Choroid plexus epithelial cell (primary cell): ENCODE measurements around the gene TSPAN32.

Experiments used
- DNase-seq: peaks from one replicate; pipeline ENCODE4 v3.0.0-alpha.2; 2010; ENCODE audit warnings: low read depth
- H3K4me3 ChIP-seq: 2 replicates; pipeline ENCODE4 v1.5.1; 2011; ENCODE audit warnings: low read depth, mild to moderate bottlenecking, control low read depth, low read length, moderate library complexity
- CTCF ChIP-seq: conservative IDR thresholded peaks from 2 replicates; pipeline ENCODE4 v1.5.1; 2011; ENCODE audit warnings: low read depth, mild to moderate bottlenecking, control low read depth, inconsistent platforms, low read length, moderate library complexity

The TSPAN32 gene

GRCh38 chr11:2303627-2304505 lies 2.1 kb downstream of the TSPAN32 start:
- no peak for DNase-seq
- no peak overlapping the region for H3K4me3 ChIP-seq
- TF ChIP-seq CTCF: no peak

GRCh38 chr11:2304506-2305139 lies 2.8 kb downstream of the TSPAN32 start:
- no peak overlapping the region for H3K4me3 ChIP-seq
- TF ChIP-seq CTCF: no peak
- no peak for DNase-seq

- peak; percentile 78 for DNase-seq
- H3K4me3 ChIP-seq: no peak overlapping the region
- peak; percentile 93 for TF ChIP-seq CTCF
These were observed 3.4 kb downstream of the TSPAN32 start for GRCh38 chr11:2305140-2305778.

DNA sequence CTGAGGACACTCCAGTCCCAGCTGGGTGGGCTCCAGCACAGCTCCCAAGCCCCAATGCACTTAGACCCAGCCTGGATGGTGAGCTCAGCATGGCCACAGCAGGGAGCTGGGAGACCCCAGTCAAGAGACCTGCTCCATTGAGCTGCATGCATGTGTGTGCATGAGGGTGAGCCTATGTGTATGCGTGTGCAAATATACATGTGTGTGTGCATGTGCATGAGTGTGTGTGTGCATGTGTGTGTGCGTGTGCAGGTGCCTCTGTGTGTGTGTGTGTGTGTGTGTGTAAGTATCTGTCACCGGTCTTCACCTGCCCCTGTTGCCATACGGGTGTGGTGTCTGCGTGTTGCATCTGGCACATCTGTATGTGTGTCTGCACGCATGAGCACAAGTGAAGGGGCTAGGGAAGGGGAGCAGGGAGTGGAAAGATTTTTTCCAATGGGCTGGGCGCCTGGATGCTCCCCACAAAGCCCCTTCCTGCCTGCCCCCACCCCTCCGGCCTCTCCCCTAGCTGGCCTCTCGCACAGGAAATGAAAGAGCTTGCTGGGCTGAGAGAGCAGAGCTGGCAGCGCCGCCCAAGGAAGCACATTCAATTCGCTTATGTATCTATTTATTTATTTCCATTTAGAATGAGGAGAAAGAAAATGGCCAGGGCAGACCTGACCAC lies 4.1 kb downstream of the TSPAN32 start:
- no peak overlapping the region for H3K4me3 ChIP-seq
- DNase-seq: peak; percentile 59
- TF ChIP-seq CTCF: no peak

GRCh38 chr11:2306452-2306823 lies 4.6 kb downstream of the TSPAN32 start:
- H3K4me3 ChIP-seq: no peak overlapping the region
- no peak for TF ChIP-seq CTCF
- peak; percentile 52 for DNase-seq

GRCh38 chr11:2306877-2307500 lies 5.2 kb downstream of the TSPAN32 start:
- peak; percentile 31 for DNase-seq
- no peak overlapping the region for H3K4me3 ChIP-seq
- TF ChIP-seq CTCF: no peak
